ENCODE results near the gene PSMA3.

PSMA3 gene

DNA sequence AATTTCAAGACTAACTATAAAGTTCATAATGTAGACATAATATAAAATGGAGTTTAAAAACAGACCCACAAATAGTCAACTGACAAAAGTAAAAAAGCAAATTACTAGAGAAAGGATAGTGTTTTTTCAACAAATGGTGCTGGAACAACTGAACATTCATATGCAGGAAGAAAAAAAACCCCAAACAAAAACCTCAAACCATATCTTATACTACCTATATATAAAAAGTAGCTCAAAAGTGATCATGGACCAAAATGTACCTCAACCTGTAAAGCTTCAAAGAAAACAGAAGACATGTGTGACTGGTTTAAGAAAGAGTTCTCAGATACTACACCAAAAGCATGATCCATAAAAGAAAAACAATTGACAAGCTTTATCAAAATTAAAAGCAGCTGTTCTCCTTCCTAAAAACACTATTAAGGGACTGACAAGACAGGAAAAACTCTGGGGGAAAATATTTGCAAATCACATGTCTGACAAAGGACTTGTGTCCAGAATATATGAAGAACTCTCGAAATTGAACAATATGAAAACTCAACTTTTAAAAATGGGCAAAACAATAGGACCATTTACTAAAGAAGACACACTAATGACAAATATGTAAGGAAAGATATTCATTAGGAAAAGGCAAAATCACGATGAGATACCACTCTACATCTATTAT is 31.0 kb downstream of the PSMA3 start:
- H3K27ac ChIP-seq, result no peak overlapping the region

DNA sequence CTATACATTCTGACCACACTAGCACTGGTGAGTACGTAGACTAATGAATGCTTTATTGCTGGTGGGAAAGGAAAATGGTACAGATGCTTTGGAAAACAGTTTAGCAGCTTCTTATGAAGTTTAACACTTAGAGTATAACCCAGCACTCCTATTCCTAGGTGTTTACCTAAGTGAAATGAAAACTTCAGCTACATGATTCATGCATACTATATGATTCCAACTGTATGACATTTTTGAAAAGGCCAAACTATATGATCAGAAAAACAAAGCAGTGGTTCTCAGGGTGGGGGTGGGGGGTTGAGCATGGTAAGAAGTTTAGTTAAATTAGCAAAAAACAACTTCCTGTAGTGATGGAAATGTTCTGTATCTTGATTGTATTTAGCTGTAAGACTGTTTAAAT is 31.6 kb downstream of the PSMA3 start:
- no peak overlapping the region for H3K27ac ChIP-seq
- TF ChIP-seq, protein P1, sequence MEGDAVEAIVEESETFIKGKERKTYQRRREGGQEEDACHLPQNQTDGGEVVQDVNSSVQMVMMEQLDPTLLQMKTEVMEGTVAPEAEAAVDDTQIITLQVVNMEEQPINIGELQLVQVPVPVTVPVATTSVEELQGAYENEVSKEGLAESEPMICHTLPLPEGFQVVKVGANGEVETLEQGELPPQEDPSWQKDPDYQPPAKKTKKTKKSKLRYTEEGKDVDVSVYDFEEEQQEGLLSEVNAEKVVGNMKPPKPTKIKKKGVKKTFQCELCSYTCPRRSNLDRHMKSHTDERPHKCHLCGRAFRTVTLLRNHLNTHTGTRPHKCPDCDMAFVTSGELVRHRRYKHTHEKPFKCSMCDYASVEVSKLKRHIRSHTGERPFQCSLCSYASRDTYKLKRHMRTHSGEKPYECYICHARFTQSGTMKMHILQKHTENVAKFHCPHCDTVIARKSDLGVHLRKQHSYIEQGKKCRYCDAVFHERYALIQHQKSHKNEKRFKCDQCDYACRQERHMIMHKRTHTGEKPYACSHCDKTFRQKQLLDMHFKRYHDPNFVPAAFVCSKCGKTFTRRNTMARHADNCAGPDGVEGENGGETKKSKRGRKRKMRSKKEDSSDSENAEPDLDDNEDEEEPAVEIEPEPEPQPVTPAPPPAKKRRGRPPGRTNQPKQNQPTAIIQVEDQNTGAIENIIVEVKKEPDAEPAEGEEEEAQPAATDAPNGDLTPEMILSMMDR (conservative IDR thresholded peaks at IDR 0.05), result no peak

More for the DNA sequence above, 31.0 kb downstream of the PSMA3 start:
- TF ChIP-seq, protein P1 (conservative IDR thresholded peaks at IDR 0.05), result no peak

DNA sequence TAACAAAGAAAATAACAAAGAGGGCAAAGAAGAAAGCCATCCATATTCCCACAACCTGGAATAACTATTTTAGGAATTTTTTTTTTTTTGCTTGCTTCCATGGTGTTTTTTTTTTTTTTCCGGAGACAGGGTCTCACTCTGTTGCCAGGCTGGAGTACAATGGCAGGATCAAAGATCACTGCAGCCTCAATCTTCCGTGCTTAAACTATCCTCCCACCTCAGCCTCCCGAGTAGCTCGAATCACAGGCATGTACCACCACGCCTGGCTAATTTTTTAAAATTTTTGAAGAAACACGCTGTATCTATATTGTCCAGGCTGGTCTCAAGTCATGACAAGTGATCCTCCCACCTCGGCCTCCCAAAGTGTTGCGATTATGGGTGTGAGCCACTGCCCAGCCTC is 33.5 kb downstream of the PSMA3 start:
- H3K27ac ChIP-seq, result no peak overlapping the region
- TF ChIP-seq, protein P1 (conservative IDR thresholded peaks at IDR 0.05), result no peak

DNA sequence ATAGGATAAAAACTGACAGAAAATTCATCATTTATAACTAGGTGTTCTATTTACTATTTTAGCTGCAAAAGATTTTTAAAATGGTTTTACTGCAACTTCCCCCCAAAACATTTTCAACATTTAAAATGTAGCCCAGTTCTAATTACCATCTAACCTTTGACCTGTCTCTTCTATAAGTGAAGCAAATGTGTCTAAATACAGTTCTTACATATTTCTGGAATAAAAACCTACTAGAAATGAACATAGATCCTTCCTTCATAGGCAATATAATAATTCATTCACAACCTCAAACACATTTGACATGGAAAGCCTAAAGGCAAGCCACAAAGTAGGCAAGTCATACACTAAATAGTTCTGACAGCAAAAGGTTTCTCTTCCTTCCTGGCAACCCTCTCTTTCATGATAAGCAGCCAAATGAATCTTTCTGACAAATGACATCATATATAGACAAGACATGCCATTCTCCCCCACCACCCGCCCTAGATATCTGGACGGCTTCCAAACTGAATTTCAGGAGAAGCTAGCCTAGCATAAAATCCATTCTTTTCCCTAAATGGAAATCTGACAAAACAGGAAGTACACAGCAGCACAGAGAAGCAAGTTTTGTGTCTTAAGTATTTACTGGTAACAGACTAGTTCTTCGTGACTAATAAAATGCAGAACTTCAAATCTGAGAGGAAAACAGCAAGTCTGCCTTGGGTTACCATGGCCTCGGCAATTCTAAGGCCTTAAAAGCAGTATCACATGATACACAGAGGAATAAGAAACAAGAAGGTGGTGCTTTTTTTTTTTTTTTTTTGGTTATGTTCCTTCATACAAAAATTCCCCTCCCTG is 36.5 kb downstream of the PSMA3 start:
- 0 out of 2 replicates have a peak overlapping the region, but pooled peaks have one; percentile 1 for H3K27ac ChIP-seq
- TF ChIP-seq, protein P1 (conservative IDR thresholded peaks at IDR 0.05), result no peak

DNA sequence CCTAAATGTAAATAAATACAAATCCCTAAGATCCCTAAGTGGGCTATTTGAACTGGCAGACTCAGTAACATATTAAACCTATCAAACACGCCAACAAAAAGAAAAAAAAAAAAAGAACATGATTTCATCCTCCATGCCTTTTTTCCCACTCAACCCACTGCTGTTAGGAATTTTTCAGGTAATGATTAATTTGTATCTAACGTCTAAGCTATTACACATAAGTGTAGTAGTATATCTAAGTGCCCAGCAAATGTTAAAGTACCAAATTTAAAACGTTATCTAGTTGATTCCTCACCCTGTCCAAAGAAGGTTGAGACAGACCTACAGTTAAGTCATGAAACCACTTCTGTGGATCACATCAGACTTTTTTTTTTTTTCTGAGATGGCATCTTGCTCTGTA is 37.3 kb downstream of the PSMA3 start:
- no peak overlapping the region for H3K27ac ChIP-seq
- TF ChIP-seq, protein P1 (conservative IDR thresholded peaks at IDR 0.05), result no peak

DNA sequence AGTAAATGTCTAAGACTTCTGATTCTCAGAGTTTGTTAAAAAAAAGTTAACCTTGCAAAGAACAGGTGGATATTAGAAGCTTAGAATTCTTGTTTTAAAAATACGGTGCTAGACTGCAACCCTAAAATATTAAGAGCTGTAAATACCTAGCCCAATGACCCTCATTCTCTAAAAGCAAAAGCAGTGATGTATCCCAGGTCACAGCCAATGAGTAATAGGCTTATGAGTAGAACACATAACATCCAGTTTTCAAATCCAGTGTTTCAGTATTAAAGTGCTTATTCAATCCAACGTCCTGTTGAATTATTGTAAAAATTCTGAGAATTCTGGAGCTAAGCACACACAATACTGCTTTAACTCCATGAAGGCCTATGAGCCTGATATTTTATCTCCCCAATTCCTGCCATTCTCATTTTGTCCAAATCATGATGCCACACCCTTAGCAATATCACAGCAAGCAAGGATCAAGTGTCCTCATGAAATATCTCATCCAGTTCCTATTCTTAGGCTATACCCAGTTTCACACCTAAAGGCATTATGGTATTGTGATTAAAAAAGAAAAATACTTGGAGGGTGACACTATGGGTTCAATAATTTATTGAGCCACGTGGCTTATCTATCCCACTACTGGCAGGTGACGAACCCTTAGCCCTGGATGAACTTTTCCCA is 38.4 kb downstream of the PSMA3 start:
- TF ChIP-seq, protein P1 (conservative IDR thresholded peaks at IDR 0.05), result no peak
- H3K27ac ChIP-seq, result no peak overlapping the region

DNA sequence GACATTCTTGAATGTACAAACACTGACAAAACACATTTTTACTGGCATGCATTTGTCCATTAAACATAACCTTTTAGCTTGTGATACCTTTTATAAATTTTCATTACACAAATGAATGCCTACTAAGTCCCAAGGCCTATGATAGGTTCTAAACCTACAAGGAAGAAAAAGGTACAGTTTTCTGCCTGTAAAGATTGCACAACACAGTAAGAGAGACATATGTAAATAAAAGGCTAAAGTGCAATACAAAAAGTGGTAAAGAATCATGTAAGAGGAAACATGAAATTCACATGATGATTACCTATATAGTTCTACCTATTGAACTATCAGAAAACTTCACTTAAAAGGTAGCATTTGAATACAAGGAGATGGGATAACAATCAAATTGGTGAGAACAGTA is 39.1 kb downstream of the PSMA3 start:
- TF ChIP-seq, protein P1 (conservative IDR thresholded peaks at IDR 0.05), result no peak
- H3K27ac ChIP-seq, result no peak overlapping the region
